Measurements from ENCODE around the gene SLC27A1. TPM values are rescaled to one million over a fixed set of nuclear protein-coding genes. Genes with fewer than 3 reads are reported as not detected.

The SLC27A1 gene
- total RNA-seq, 1 donor from 2014 or later = 15.5 TPM

DNA sequence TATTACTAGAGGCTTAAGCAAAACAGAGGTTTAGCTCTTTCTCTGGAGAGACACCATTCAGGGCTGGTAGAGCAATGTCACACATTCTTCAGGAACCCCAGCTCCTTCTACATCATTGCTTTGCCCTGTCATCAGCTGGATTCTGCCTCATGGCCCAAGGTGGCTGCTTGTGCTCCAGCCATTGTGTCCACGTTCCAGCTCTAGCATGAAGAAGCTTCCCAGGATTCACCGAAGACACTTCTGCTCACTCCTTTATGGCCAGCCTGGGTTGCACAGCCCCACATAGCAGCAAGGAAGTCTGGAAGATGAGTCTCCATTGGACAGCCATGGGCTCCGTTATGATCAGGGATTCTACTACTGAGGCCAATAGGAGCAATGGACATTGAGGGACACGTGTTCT is 54.3 kb downstream of the SLC27A1 start:
- DNase-seq (ENCODE audit: extremely low spot score, unreplicated experiment) = no peak
- Mint-ChIP-seq H3K27ac (no peak overlapping the region), H3K4me1 (ENCODE audit: unreplicated experiment) (no peaks in the 10 kb centered on the region), H3K36me3 (no peaks in the 10 kb centered on the region), H3K27me3 (peaks cover 5% of the 10 kb centered on the region), H3K4me3 (no peak overlapping the region), H3K9me3 (peaks cover 3% of the 10 kb centered on the region)
- TF ChIP-seq, protein P1, sequence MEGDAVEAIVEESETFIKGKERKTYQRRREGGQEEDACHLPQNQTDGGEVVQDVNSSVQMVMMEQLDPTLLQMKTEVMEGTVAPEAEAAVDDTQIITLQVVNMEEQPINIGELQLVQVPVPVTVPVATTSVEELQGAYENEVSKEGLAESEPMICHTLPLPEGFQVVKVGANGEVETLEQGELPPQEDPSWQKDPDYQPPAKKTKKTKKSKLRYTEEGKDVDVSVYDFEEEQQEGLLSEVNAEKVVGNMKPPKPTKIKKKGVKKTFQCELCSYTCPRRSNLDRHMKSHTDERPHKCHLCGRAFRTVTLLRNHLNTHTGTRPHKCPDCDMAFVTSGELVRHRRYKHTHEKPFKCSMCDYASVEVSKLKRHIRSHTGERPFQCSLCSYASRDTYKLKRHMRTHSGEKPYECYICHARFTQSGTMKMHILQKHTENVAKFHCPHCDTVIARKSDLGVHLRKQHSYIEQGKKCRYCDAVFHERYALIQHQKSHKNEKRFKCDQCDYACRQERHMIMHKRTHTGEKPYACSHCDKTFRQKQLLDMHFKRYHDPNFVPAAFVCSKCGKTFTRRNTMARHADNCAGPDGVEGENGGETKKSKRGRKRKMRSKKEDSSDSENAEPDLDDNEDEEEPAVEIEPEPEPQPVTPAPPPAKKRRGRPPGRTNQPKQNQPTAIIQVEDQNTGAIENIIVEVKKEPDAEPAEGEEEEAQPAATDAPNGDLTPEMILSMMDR (conservative IDR thresholded peaks at IDR 0.05) = no peak

DNA sequence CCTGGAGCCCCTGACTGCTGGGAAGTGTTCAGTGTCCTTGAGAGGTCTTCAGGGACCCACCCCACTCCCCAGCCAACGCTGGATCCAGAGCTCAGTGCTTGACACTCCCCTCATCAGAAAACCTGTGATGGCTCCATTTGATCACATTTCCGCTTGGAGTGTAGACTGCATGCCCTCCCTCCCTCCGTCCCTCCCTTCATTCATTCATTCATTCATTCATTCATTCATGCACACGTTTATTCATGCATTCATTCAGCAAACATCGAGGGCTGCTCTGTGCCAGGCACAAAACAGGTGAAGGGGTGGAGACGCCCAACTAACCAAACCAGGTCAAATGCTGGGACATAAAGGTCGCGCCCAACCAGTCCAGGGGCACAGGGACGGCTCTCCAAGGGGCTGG is 54.8 kb downstream of the SLC27A1 start:
- TF ChIP-seq, protein P1 (conservative IDR thresholded peaks at IDR 0.05) = no peak
- H3K4me1 Mint-ChIP-seq (ENCODE audit: unreplicated experiment) = no peaks in the 10 kb centered on the region
- H3K27me3 Mint-ChIP-seq = peaks cover 5% of the 10 kb centered on the region
- H3K27ac Mint-ChIP-seq = no peak overlapping the region
- H3K36me3 Mint-ChIP-seq = no peaks in the 10 kb centered on the region
- no peak overlapping the region for H3K4me3 Mint-ChIP-seq
- no peak for DNase-seq (ENCODE audit: extremely low spot score, unreplicated experiment)
- H3K9me3 Mint-ChIP-seq = peaks cover 3% of the 10 kb centered on the region

DNA sequence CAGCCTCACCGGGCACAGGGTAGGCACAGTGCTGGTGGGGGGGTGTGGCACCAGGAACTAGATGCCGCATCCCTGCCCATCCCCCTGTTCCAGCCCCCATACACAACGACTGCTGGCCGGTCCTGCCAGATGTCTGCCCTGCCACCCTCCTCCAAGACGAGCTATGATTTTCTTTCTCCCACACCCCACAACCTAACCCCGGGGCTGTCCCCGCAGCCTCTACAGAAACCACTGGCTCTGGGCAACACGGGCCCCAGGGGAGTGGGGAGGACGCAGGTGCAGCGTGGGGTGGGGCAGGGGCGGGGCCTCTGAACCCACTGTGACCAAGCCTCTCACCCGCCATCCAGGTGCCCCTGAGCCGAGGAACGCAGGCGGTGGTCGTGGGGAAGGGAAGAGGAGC is 56.6 kb downstream of the SLC27A1 start:
- Mint-ChIP-seq H3K27me3 (peaks cover 5% of the 10 kb centered on the region), H3K9me3 (peaks cover 3% of the 10 kb centered on the region), H3K27ac (no peak overlapping the region), H3K36me3 (no peaks in the 10 kb centered on the region), H3K4me3 (no peak overlapping the region), H3K4me1 (ENCODE audit: unreplicated experiment) (no peaks in the 10 kb centered on the region)
- TF ChIP-seq, protein P1 (conservative IDR thresholded peaks at IDR 0.05) = no peak
- DNase-seq (ENCODE audit: extremely low spot score, unreplicated experiment) = no peak

DNA sequence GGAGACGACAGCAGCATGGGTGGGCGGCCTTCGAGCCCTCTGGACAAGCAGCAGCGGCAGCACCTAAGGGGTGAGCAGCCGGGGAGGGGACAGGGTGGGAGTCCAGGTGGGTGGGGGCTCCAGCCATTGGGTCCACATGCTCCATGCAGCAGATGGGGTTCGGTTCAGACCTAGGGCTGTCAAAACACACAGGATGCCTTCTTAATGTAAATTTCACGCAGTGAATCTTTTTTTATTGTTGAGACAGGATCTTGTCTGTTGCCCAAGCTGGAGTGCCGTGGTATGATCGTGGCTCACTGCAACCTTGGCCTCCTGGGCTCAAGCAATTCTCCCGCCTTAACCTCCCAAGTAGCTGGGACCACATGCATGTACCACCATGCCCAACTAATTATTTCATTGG is 57.0 kb downstream of the SLC27A1 start:
- TF ChIP-seq, protein P1 (conservative IDR thresholded peaks at IDR 0.05) = no peak

DNA sequence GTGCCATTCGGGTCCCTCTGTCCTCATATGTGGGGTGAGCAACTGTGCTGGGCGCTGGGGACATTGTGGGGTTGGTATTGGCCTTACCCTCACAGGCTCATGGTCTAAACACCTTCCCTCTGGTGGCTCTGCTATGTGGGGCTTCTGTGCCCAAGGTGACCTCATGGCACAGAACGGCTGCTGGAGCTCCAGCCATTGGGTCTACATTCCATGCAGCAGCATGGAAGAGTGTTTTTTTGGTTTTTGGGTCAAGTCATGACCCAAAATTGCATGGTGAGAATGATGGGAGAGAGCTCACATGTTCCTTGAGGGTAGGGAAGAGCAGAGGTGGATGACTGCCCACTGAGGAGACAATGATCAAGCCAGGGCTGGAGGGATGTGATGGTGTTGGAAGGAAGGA is 58.3 kb downstream of the SLC27A1 start:
- H3K27ac Mint-ChIP-seq = no peak overlapping the region
- TF ChIP-seq, protein P1 (conservative IDR thresholded peaks at IDR 0.05) = no peak
- no peaks in the 10 kb centered on the region for H3K36me3 Mint-ChIP-seq
- DNase-seq (ENCODE audit: extremely low spot score, unreplicated experiment) = no peak
- no peak overlapping the region for H3K4me3 Mint-ChIP-seq
- H3K9me3 Mint-ChIP-seq = peaks cover 3% of the 10 kb centered on the region
- peaks cover 5% of the 10 kb centered on the region for H3K27me3 Mint-ChIP-seq
- no peaks in the 10 kb centered on the region for H3K4me1 Mint-ChIP-seq (ENCODE audit: unreplicated experiment)

More for the DNA sequence above, 57.0 kb downstream of the SLC27A1 start:
- H3K4me1 Mint-ChIP-seq (ENCODE audit: unreplicated experiment) = no peaks in the 10 kb centered on the region
- peaks cover 5% of the 10 kb centered on the region for H3K27me3 Mint-ChIP-seq
- H3K36me3 Mint-ChIP-seq = no peaks in the 10 kb centered on the region
- H3K27ac Mint-ChIP-seq = no peak overlapping the region
- no peak for DNase-seq (ENCODE audit: extremely low spot score, unreplicated experiment)
- H3K9me3 Mint-ChIP-seq = peaks cover 3% of the 10 kb centered on the region
- H3K4me3 Mint-ChIP-seq = no peak overlapping the region
